Activated naive CD4-positive, alpha-beta T cell treated with anti-CD3 and anti-CD28 coated beads, Interleukin-2, amount 50 U/mL, for 24 hours (primary cell): ENCODE results near the gene IL1A.

Experiments
- H3K27ac Mint-ChIP-seq: one replicate; pipeline ENCODE4 v1.8.0; 2021; ENCODE audit warnings: mild to moderate bottlenecking, mixed read lengths
- H3K27me3 Mint-ChIP-seq: one replicate; pipeline ENCODE4 v1.8.0; 2021; ENCODE audit warnings: mixed read lengths
- H3K36me3 Mint-ChIP-seq: one replicate; pipeline ENCODE4 v1.8.0; 2021; ENCODE audit warnings: mixed read lengths
- H3K4me1 Mint-ChIP-seq: one replicate; pipeline ENCODE4 v1.8.0; 2021; ENCODE audit warnings: mixed read lengths
- H3K4me3 Mint-ChIP-seq: one replicate; pipeline ENCODE4 v1.8.0; 2021; ENCODE audit warnings: mild to moderate bottlenecking, mixed read lengths
- H3K9me3 Mint-ChIP-seq: one replicate; pipeline ENCODE4 v1.8.0; 2021; ENCODE audit warnings: mixed read lengths

IL1A gene

DNA sequence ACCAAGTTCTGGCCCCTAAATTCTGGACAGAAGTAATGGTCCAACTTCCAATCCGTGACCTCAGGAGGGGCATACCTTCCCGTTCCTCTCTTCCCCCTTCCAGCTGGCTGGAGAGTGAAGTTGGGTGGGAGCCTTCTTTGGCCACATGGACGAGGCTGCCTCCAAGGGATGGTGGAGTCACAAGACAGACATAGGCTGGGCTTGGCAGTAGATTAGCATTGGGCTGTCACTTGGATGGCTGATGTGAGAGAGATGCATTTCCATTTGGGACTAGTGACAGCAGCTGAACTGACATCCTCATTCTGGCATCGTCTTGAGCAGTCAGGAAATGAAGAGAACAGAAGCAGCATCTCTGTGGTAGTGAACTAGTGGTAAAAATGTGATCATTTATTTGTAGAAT, 50.8 kb downstream of the IL1A start:
- H3K4me1 Mint-ChIP-seq, result no peaks in the 10 kb centered on the region
- no peak overlapping the region for H3K27ac Mint-ChIP-seq
- H3K4me3 Mint-ChIP-seq, result no peak overlapping the region
- no peaks in the 10 kb centered on the region for H3K9me3 Mint-ChIP-seq
- peaks cover under 1% of the 10 kb centered on the region for H3K27me3 Mint-ChIP-seq
- H3K36me3 Mint-ChIP-seq, result no peaks in the 10 kb centered on the region

DNA sequence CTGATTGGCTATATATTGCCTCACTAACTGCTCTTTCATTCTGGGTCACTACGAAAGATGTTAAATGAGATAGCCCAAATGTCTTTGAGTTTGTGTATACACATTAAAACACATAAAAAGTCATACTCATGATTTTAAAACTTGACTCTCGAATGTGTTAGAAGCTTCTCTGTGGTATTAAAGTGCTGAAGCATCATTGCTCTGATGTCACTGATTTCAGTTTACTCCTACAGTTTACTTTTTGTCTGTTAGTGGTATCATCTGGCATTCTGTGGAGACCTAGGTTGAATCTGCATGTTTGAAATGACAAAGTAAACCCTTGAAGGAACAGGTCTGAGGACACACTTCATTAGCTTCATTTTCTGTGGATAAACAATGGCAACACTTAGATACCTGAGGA, 52.8 kb downstream of the IL1A start:
- no peak overlapping the region for H3K4me3 Mint-ChIP-seq
- H3K36me3 Mint-ChIP-seq, result no peaks in the 10 kb centered on the region
- no peak overlapping the region for H3K27ac Mint-ChIP-seq
- H3K4me1 Mint-ChIP-seq, result no peaks in the 10 kb centered on the region
- no peaks in the 10 kb centered on the region for H3K9me3 Mint-ChIP-seq
- peaks cover 2% of the 10 kb centered on the region for H3K27me3 Mint-ChIP-seq

DNA sequence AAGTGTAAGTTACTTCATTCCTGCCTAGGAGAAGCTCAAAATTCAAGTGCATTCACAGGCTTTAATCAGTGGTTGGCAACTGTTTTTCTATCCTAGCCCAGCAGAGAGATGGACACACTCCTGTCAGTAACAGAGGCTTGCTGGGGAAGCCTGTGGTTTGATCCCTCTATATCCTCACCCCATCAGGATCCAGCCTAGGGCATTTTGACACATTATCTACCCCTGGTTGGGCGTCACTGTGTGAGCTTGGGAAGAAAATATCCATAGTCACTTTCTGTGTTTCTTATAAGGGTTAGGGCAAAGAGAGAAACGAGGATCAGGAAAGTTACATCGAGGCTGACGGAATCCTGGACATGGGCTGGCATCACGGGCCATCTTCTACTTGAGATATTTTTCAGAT, 53.5 kb downstream of the IL1A start:
- H3K9me3 Mint-ChIP-seq, result no peaks in the 10 kb centered on the region
- no peaks in the 10 kb centered on the region for H3K4me1 Mint-ChIP-seq
- no peaks in the 10 kb centered on the region for H3K36me3 Mint-ChIP-seq
- H3K27ac Mint-ChIP-seq, result no peak overlapping the region
- H3K4me3 Mint-ChIP-seq, result no peak overlapping the region
- peaks cover 2% of the 10 kb centered on the region for H3K27me3 Mint-ChIP-seq

DNA sequence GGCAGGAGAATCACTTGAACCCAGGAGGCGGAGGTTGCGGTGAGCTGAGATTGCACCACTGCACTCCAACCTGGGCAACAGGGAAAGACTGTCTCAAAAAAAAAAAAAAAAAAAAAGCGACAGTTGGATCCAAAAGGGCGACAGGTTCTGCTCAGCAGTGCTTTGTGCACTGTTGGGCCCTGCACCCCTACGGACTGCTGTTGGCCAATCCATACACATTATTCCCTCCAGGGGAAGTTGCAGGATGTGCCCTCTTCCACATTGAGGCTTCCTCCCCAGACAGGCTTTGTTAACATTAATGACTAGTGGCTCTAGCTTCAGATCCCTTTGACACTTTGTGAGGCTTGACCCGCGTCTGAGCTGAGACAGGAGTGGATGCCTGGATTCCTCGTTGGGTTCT, 54.1 kb downstream of the IL1A start:
- Mint-ChIP-seq H3K4me1 (no peaks in the 10 kb centered on the region), H3K27me3 (peaks cover 2% of the 10 kb centered on the region)

DNA sequence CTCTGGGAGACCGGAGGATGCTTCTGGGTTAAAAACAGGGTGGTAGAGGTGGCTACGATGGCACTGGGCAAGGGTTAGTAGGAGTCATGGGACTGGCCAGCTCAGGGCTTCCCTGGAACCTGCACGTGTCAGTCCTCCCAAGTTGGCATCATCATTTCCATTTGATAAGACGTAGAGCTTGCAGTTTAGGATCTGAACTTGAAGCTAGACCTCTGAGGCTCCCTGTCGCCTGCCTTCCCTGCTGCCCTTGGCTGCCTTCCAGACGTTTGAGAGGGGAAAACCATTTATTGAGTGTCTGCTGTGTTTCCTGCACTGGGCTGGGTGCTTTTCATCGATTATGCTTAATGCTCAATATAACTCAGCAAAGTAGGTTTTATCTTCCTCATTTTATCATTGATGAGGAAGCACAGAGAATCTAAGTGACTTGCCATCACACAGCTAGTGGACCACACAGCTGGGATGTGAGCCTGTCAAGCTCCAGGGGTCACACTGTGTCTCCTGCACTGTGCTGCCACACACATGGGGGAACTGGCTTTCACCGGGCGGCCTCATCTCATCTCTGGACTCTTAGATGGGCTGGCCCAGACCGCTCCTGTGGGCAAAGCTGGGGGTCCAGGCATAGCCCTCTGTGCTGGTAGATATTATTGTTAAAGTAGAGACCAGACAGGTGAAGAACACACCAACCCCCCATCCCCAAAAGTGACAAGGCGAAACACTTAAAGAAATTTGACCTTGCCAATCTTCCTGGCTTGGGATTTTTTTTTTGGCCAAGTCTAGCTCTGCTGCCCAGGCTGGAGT, 55.7 kb downstream of the IL1A start:
- Mint-ChIP-seq H3K4me3 (no peak overlapping the region), H3K4me1 (no peaks in the 10 kb centered on the region)

More for the DNA sequence above, 54.1 kb downstream of the IL1A start:
- Mint-ChIP-seq H3K27ac (no peak overlapping the region), H3K4me3 (no peak overlapping the region), H3K36me3 (no peaks in the 10 kb centered on the region), H3K9me3 (no peaks in the 10 kb centered on the region)

DNA sequence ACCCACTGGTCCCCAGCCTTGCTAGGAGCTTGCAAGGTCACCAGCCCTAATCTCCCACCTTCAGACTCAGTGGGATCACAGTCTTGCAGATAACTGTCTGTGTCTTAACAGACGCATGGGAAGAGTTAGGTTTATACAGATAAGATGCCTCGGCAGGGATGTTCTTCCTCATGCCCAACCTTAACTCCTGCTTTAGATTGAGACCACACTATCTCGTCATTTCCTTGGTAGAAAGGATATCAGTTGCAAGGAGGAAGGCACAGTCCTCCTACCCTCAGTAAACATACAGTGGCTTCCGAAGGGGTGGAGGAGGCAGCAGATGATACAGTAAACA, 56.3 kb downstream of the IL1A start:
- no peaks in the 10 kb centered on the region for H3K36me3 Mint-ChIP-seq
- no peaks in the 10 kb centered on the region for H3K4me1 Mint-ChIP-seq
- H3K27ac Mint-ChIP-seq, result no peak overlapping the region
- H3K4me3 Mint-ChIP-seq, result no peak overlapping the region
- H3K9me3 Mint-ChIP-seq, result no peaks in the 10 kb centered on the region
- H3K27me3 Mint-ChIP-seq, result peaks cover 2% of the 10 kb centered on the region

More for the DNA sequence above, 55.7 kb downstream of the IL1A start:
- Mint-ChIP-seq H3K27me3 (peaks cover 2% of the 10 kb centered on the region), H3K9me3 (no peaks in the 10 kb centered on the region), H3K36me3 (no peaks in the 10 kb centered on the region), H3K27ac (no peak overlapping the region)

DNA sequence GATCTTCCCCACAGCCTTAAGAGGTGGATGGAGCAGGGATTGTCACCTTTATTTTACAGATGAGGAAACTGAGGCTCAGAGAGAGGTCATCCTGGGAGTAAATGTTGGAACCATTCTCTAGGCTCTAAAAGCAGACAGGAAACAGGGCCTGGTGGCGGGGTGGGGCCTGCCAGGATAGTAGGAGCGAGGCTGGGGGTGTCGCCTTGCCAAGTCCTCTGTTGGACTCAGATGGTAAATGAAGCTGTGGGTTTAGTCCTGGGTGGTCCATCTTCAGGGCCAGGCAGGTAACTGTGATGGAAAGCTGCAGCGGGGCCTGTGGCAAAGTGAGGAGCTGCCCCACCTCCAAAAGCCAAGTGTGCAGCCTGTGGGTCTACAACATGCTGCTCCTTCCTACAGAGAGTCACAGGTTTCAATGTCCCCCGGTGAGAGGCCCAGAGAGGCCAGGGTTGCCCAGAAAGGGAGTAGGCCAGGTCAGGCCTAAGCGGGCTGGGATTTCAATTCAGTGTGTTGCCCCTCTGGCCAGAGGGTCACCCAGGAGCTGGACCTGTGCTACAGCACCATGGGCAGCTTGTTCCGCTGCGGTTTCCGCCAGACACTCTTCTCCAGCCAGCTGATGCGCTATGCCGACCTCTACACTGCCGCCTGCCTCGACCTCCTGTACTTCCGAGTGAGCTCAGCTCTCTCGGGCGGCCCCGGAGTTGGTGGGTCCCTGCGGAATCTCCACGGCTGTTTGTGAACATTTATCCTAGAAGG, 56.8 kb downstream of the IL1A start:
- H3K4me3 Mint-ChIP-seq, result no peak overlapping the region
- H3K9me3 Mint-ChIP-seq, result no peaks in the 10 kb centered on the region
- H3K27me3 Mint-ChIP-seq, result peaks cover 2% of the 10 kb centered on the region
- peak overlapping the region; percentile 35 for H3K27ac Mint-ChIP-seq
- H3K36me3 Mint-ChIP-seq, result no peaks in the 10 kb centered on the region
- no peaks in the 10 kb centered on the region for H3K4me1 Mint-ChIP-seq

DNA sequence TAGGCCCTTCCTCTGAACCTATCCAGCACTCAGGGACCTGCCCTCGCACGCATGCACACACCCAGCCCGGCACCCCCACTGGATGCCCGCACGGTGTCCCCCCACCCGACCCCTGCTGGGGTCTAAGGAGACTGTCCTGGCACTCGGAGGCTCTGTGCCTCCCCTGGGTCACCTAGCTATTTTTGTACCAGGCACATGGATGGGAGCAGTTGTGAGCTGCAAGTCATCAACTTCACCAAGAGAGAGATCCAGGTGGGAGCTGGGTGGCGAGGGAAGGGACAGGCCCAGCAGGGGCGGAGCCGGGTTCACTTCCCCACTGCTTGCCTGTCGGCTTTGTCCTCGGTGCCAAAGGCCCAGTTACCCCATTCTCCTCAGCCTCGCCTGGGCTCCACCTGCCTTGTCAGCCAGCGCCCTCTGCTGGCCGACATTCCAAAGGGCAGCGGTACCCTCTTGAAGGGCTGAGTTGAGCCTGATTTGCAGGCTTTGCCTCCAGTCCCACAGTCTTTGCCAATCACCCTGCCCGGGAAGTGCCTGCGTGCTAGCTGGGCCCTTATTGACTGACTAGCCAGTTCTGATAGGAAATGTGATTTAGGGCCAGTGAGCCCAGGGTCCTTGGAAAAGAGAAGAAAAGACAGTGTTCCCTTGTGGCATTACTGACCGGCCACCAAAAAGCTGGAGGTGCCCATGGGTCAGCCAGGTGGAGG, 57.7 kb downstream of the IL1A start:
- Mint-ChIP-seq H3K36me3 (no peaks in the 10 kb centered on the region), H3K9me3 (no peaks in the 10 kb centered on the region), H3K4me3 (no peak overlapping the region), H3K27ac (no peak overlapping the region), H3K27me3 (peaks cover 2% of the 10 kb centered on the region), H3K4me1 (no peaks in the 10 kb centered on the region)

DNA sequence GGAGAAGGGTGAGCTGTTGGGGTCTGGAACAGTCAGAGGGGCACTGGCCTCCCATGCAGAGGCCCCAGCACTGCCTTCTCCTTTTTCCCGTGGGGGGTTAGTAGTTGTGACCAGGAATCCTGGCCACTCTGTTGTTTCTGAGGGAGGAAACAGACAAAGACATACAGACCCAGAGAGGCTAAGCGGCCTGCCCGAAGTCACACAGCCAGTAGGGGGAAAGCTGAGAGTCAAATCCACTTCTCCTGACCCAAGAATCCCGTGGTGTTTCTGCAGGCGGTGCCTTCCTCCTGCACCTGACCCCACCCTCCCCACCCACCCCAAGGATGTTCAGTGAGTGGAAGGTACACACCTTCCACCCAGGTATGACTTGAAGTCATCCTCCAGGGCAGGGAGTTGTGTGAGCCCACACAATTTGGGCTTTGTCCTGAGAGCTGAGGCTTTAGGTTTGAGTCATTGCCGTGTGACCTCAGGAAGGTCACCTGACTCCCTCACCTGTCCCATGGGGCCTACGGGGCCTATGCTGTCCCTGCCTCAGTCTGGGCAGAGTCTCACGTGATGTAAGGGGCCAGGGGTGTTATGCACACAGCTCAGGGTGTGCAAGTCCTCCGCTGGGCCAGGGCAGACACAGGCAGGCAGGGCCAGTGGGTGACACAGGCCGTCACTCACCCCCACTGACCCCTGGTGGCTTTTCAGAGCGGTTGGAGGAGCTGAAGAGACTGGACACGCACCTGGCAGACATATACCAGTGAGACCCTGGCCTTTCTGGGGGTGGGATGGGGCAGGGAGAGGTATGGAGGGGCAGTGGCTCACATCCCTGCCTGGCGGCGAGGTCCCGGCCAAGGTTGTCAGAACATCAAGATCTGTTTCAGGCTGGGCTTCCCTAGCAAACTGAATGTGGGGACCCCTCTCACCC, 58.5 kb downstream of the IL1A start:
- Mint-ChIP-seq H3K9me3 (no peaks in the 10 kb centered on the region), H3K4me1 (no peaks in the 10 kb centered on the region), H3K27me3 (peaks cover 2% of the 10 kb centered on the region), H3K4me3 (no peak overlapping the region), H3K36me3 (no peaks in the 10 kb centered on the region), H3K27ac (no peak overlapping the region)

DNA sequence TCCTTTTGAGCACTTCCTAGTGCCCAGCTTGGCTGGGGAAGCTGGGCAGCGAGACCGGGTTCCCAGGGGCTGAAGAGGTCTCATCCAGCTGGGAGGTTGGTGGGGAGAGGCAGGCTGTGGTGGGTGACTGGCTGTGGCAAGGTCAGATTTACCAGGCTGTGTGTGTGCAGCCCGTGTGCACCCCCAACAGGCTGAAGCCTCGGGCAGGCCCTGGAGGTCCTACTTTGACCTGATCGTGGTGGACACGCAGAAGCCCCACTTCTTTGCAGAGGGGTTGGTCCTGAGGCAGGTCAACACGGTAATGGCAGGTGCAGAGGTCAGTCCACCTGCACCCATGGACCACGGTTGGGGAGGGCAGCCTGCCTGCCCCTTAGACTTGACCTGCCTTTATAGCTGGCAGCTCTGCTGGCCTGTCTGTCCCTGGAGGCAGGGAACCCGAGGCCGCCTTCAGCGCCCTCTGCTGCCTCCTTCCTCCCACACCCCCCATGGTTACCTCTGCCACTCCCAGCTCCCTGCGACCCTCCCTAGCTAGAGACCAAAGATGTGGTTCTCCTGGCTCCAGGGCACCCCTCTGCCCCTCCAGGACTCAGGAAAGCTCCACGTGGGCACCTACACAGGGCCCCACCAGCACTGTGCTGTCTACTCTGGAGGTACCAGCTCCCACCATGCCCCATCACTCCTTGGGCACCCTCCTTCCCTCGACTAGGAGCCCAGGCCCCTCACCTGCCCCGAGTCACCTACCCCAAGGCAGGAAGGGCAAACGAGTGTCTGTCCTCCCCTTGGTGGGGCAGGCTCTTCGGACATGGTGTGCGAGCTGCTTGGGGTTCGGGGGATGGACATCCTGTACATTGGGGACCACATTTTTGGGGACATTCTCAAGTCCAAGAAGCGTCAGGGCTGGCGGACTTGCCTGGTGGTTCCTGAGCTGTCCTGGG, 59.4 kb downstream of the IL1A start:
- H3K4me1 Mint-ChIP-seq, result no peaks in the 10 kb centered on the region
- H3K27me3 Mint-ChIP-seq, result peaks cover 2% of the 10 kb centered on the region
- H3K9me3 Mint-ChIP-seq, result no peaks in the 10 kb centered on the region
- no peak overlapping the region for H3K4me3 Mint-ChIP-seq
- no peaks in the 10 kb centered on the region for H3K36me3 Mint-ChIP-seq
- no peak overlapping the region for H3K27ac Mint-ChIP-seq

DNA sequence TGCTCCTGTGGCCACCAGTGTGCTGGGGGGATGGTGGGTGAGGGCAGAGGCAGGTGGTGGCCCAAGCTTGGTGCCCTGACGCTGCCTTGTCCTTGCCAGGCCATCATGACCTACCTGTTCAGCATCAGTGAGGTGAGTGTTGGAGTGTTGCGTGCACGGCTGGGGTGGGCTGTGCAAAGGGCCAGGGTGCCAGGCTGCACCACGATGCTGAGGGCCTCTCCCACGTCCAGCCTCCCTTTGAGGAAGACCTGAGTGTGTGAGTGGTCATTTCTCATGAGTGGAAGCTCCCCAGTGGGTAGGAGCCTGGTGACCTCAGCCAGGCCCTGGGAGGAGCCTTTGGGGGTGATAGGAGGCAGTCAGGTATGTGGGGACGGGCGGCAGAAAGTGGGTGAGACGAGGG, 60.3 kb downstream of the IL1A start:
- no peak overlapping the region for H3K4me3 Mint-ChIP-seq
- peaks cover 2% of the 10 kb centered on the region for H3K27me3 Mint-ChIP-seq
- no peak overlapping the region for H3K27ac Mint-ChIP-seq
- no peaks in the 10 kb centered on the region for H3K36me3 Mint-ChIP-seq
- H3K4me1 Mint-ChIP-seq, result no peaks in the 10 kb centered on the region
- H3K9me3 Mint-ChIP-seq, result no peaks in the 10 kb centered on the region
